HG02588 (cell line): ENCODE results near the gene CZIB.
"Not testable (repeated sequence)": the region's sequence is repeated elsewhere in the genome, so short reads cannot be mapped to it uniquely, and the experiment has no call there.

Experiments used
- ATAC-seq: cut with Tn5 transposase; IDR thresholded peaks from one replicate; pipeline ENCODE4 v1.9.1; 2021; ENCODE audit warnings: mild to moderate bottlenecking, moderate library complexity; ENCODE audit not compliant: unreplicated experiment

The CZIB gene

GRCh38 chr1:53189061-53189460, 31.4 kb downstream of the CZIB start:
- ATAC-seq, result no peak

- no peak for ATAC-seq
These were observed 32.3 kb downstream of the CZIB start for GRCh38 chr1:53188099-53188498.

- no peak for ATAC-seq
These were observed 33.0 kb downstream of the CZIB start for GRCh38 chr1:53187401-53187800.

- ATAC-seq, result no peak
These were observed 33.9 kb downstream of the CZIB start for GRCh38 chr1:53186533-53186932.

GRCh38 chr1:53185955-53186297, 34.5 kb downstream of the CZIB start:
- not testable (repeated sequence) for ATAC-seq

GRCh38 chr1:53183095-53183990, 37.1 kb downstream of the CZIB start:
- ATAC-seq, result no peak

- ATAC-seq, result no peak
These were observed 37.7 kb downstream of the CZIB start for GRCh38 chr1:53182716-53183094.

GRCh38 chr1:53182111-53182593, 38.3 kb downstream of the CZIB start:
- ATAC-seq, result no peak

GRCh38 chr1:53180951-53181350, 39.5 kb downstream of the CZIB start:
- no peak for ATAC-seq

- ATAC-seq, result no peak
These were observed 40.2 kb downstream of the CZIB start for GRCh38 chr1:53180226-53180625.

- no peak for ATAC-seq
These were observed 43.8 kb downstream of the CZIB start for GRCh38 chr1:53176452-53177208.

- no peak for ATAC-seq
These were observed 45.2 kb downstream of the CZIB start for GRCh38 chr1:53174971-53175913.

GRCh38 chr1:53172426-53173128, 47.9 kb downstream of the CZIB start:
- ATAC-seq, result no peak

- ATAC-seq, result no peak
These were observed 53.5 kb downstream of the CZIB start for GRCh38 chr1:53166912-53167311.

- no peak for ATAC-seq
These were observed 54.1 kb downstream of the CZIB start for GRCh38 chr1:53166366-53166765.

GRCh38 chr1:53165408-53165961, 54.9 kb downstream of the CZIB start:
- no peak for ATAC-seq
